ENCODE results near the gene TMEM9.

Gene TMEM9

GRCh38 chr1:201140941-201141260 is 13.4 kb downstream of the TMEM9 start:
- peaks cover 96% of the 10 kb centered on the region for H3K36me3 ChIP-seq (ENCODE audit: insufficient read depth, insufficient read length, low read length)

GRCh38 chr1:201140235-201140940 is 13.9 kb downstream of the TMEM9 start:
- TF ChIP-seq SUZ12 (IDR thresholded peaks at IDR 0.05; ENCODE audit: extremely low read depth, insufficient read depth, insufficient read length) (no peak), ZNF274 (IDR thresholded peaks at IDR 0.05; ENCODE audit: low read depth, low read length) (no peak), YY1 (IDR thresholded peaks at IDR 0.05; ENCODE audit: insufficient read depth, insufficient read length) (no peak)
- peaks cover 96% of the 10 kb centered on the region for H3K36me3 ChIP-seq (ENCODE audit: insufficient read depth, insufficient read length, low read length)
- no peak for DNase-seq (ENCODE audit: low read depth, low spot score)
- H3K9ac ChIP-seq (ENCODE audit: insufficient read length, low read depth), result no peak overlapping the region
- no peaks in the 10 kb centered on the region for H3K9me3 ChIP-seq (ENCODE audit: insufficient read depth, low read length)
- peaks cover 2% of the 10 kb centered on the region for H3K4me1 ChIP-seq (ENCODE audit: insufficient read depth, insufficient read length)
- H3K4me3 ChIP-seq (ENCODE audit: insufficient read length, low read depth), result no peak overlapping the region
- no peaks in the 10 kb centered on the region for H3K27me3 ChIP-seq (ENCODE audit: insufficient read depth, insufficient read length)

More at GRCh38 chr1:201140941-201141260, 13.4 kb downstream of the TMEM9 start:
- no peak for DNase-seq (ENCODE audit: low read depth, low spot score)
- Histone ChIP-seq H3K4me3 (ENCODE audit: insufficient read length, low read depth) (no peak overlapping the region), H3K9ac (ENCODE audit: insufficient read length, low read depth) (no peak overlapping the region), H3K27me3 (ENCODE audit: insufficient read depth, insufficient read length) (no peaks in the 10 kb centered on the region), H3K9me3 (ENCODE audit: insufficient read depth, low read length) (no peaks in the 10 kb centered on the region), H3K4me1 (ENCODE audit: insufficient read depth, insufficient read length) (peaks cover 2% of the 10 kb centered on the region)
- no peak for TF ChIP-seq SUZ12 (IDR thresholded peaks at IDR 0.05; ENCODE audit: extremely low read depth, insufficient read depth, insufficient read length)
- TF ChIP-seq YY1 (IDR thresholded peaks at IDR 0.05; ENCODE audit: insufficient read depth, insufficient read length), result no peak
- no peak for TF ChIP-seq ZNF274 (IDR thresholded peaks at IDR 0.05; ENCODE audit: low read depth, low read length)

- Histone ChIP-seq H3K27me3 (ENCODE audit: insufficient read depth, insufficient read length) (no peaks in the 10 kb centered on the region), H3K4me3 (ENCODE audit: insufficient read length, low read depth) (no peak overlapping the region), H3K9ac (ENCODE audit: insufficient read length, low read depth) (no peak overlapping the region), H3K36me3 (ENCODE audit: insufficient read depth, insufficient read length, low read length) (peaks cover 96% of the 10 kb centered on the region), H3K4me1 (ENCODE audit: insufficient read depth, insufficient read length) (peaks cover 2% of the 10 kb centered on the region), H3K9me3 (ENCODE audit: insufficient read depth, low read length) (no peaks in the 10 kb centered on the region)
- TF ChIP-seq YY1 (IDR thresholded peaks at IDR 0.05; ENCODE audit: insufficient read depth, insufficient read length), result no peak
- TF ChIP-seq ZNF274 (IDR thresholded peaks at IDR 0.05; ENCODE audit: low read depth, low read length), result no peak
- no peak for TF ChIP-seq SUZ12 (IDR thresholded peaks at IDR 0.05; ENCODE audit: extremely low read depth, insufficient read depth, insufficient read length)
- no peak for DNase-seq (ENCODE audit: low read depth, low spot score)
Observed at GRCh38 chr1:201139756-201140155, 14.5 kb downstream of the TMEM9 start.

DNA sequence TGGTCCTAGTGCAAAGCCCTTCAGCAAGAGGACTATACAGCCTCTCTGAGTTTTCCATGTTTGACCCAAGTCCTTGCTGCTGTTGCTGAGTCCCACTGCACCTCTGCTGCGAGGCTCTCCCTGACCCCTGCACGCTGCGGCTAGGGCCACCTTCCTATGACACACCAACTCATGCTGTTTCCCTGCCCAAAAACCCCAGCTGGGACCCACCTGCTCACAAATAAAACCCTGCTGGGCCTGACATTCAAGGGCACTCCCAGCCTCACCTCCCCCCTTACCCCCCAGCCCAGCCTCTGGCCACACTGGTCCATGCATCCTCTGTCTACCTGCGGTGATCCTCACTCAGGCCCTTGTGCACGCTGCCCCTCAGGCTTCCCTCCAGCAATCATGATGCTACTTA is 15.0 kb downstream of the TMEM9 start:
- Histone ChIP-seq H3K9me3 (ENCODE audit: insufficient read depth, low read length) (no peaks in the 10 kb centered on the region), H3K27me3 (ENCODE audit: insufficient read depth, insufficient read length) (no peaks in the 10 kb centered on the region), H3K9ac (ENCODE audit: insufficient read length, low read depth) (no peak overlapping the region), H3K36me3 (ENCODE audit: insufficient read depth, insufficient read length, low read length) (peaks cover 96% of the 10 kb centered on the region), H3K4me3 (ENCODE audit: insufficient read length, low read depth) (no peak overlapping the region), H3K4me1 (ENCODE audit: insufficient read depth, insufficient read length) (peaks cover 2% of the 10 kb centered on the region)
- no peak for TF ChIP-seq YY1 (IDR thresholded peaks at IDR 0.05; ENCODE audit: insufficient read depth, insufficient read length)
- no peak for TF ChIP-seq SUZ12 (IDR thresholded peaks at IDR 0.05; ENCODE audit: extremely low read depth, insufficient read depth, insufficient read length)
- TF ChIP-seq ZNF274 (IDR thresholded peaks at IDR 0.05; ENCODE audit: low read depth, low read length), result no peak
- no peak for DNase-seq (ENCODE audit: low read depth, low spot score)

- Histone ChIP-seq H3K4me1 (ENCODE audit: insufficient read depth, insufficient read length) (peaks cover 2% of the 10 kb centered on the region), H3K4me3 (ENCODE audit: insufficient read length, low read depth) (no peak overlapping the region), H3K27me3 (ENCODE audit: insufficient read depth, insufficient read length) (no peaks in the 10 kb centered on the region), H3K36me3 (ENCODE audit: insufficient read depth, insufficient read length, low read length) (peaks cover 91% of the 10 kb centered on the region), H3K9me3 (ENCODE audit: insufficient read depth, low read length) (no peaks in the 10 kb centered on the region), H3K9ac (ENCODE audit: insufficient read length, low read depth) (no peak overlapping the region)
- no peak for DNase-seq (ENCODE audit: low read depth, low spot score)
- no peak for TF ChIP-seq ZNF274 (IDR thresholded peaks at IDR 0.05; ENCODE audit: low read depth, low read length)
Observed at GRCh38 chr1:201138311-201138840, 15.9 kb downstream of the TMEM9 start.

DNA sequence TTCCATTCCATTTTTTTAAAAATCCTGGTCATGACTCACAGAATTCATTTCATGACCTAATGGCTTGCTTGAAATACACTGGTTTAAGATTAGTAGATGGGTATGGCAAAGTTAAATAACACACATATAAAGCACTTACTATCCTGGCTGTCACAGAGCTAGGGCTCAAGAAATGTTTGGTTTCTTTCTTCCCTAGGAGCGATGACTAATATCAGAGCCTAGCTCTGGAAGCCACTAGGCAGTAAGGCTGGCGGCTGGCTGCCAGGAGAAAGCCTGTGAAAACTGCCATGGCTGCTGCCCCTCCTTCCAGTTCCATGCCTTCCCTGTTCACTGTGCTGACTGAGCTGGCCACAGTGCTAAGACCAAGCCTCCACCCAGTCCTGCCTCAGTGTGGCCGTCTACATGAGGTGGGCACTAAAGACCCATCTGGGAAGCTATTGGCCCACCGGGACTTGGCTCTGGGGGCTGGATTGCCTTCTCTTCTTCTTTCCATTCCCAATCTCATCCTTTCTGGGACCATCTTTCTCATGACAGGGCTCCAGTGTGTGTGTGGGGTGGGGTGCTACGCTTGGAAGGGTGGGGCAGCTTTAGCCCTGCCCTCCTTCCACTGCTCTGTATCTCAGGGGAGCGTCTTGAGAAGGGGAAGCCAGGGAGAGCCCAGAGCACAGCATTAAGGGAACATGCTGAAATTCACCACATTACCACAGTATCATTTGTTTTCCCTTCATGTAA is 16.5 kb downstream of the TMEM9 start:
- no peak for DNase-seq (ENCODE audit: low read depth, low spot score)
- H3K36me3 ChIP-seq (ENCODE audit: insufficient read depth, insufficient read length, low read length), result peaks cover 86% of the 10 kb centered on the region
- H3K4me1 ChIP-seq (ENCODE audit: insufficient read depth, insufficient read length), result peaks cover 2% of the 10 kb centered on the region
- H3K4me3 ChIP-seq (ENCODE audit: insufficient read length, low read depth), result no peak overlapping the region
- no peak overlapping the region for H3K9ac ChIP-seq (ENCODE audit: insufficient read length, low read depth)
- no peaks in the 10 kb centered on the region for H3K9me3 ChIP-seq (ENCODE audit: insufficient read depth, low read length)
- TF ChIP-seq SUZ12 (IDR thresholded peaks at IDR 0.05; ENCODE audit: extremely low read depth, insufficient read depth, insufficient read length) (no peak), ZNF274 (IDR thresholded peaks at IDR 0.05; ENCODE audit: low read depth, low read length) (no peak), YY1 (IDR thresholded peaks at IDR 0.05; ENCODE audit: insufficient read depth, insufficient read length) (no peak)
- H3K27me3 ChIP-seq (ENCODE audit: insufficient read depth, insufficient read length), result no peaks in the 10 kb centered on the region

GRCh38 chr1:201137024-201137392 is 17.3 kb downstream of the TMEM9 start:
- H3K4me3 ChIP-seq (ENCODE audit: insufficient read length, low read depth), result no peak overlapping the region
- H3K9ac ChIP-seq (ENCODE audit: insufficient read length, low read depth), result no peak overlapping the region
- TF ChIP-seq YY1 (IDR thresholded peaks at IDR 0.05; ENCODE audit: insufficient read depth, insufficient read length), result no peak
- no peak for TF ChIP-seq SUZ12 (IDR thresholded peaks at IDR 0.05; ENCODE audit: extremely low read depth, insufficient read depth, insufficient read length)
- TF ChIP-seq ZNF274 (IDR thresholded peaks at IDR 0.05; ENCODE audit: low read depth, low read length), result no peak
- H3K9me3 ChIP-seq (ENCODE audit: insufficient read depth, low read length), result no peaks in the 10 kb centered on the region
- H3K36me3 ChIP-seq (ENCODE audit: insufficient read depth, insufficient read length, low read length), result peaks cover 80% of the 10 kb centered on the region
- DNase-seq (ENCODE audit: low read depth, low spot score), result no peak
- H3K27me3 ChIP-seq (ENCODE audit: insufficient read depth, insufficient read length), result no peaks in the 10 kb centered on the region
- H3K4me1 ChIP-seq (ENCODE audit: insufficient read depth, insufficient read length), result peaks cover 2% of the 10 kb centered on the region

All from NT2/D1 (cell line).